ENCODE measurements around the gene HSPBAP1. TPM values are rescaled to one million over a fixed set of nuclear protein-coding genes. Genes with fewer than 3 reads are reported as not detected.

HSPBAP1 gene, protein sequence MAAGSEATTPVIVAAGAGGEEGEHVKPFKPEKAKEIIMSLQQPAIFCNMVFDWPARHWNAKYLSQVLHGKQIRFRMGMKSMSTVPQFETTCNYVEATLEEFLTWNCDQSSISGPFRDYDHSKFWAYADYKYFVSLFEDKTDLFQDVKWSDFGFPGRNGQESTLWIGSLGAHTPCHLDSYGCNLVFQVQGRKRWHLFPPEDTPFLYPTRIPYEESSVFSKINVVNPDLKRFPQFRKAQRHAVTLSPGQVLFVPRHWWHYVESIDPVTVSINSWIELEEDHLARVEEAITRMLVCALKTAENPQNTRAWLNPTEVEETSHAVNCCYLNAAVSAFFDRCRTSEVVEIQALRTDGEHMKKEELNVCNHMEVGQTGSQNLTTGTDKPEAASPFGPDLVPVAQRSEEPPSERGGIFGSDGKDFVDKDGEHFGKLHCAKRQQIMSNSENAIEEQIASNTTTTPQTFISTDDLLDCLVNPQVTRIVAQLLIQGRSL
- 2.5 TPM for total RNA-seq

DNA sequence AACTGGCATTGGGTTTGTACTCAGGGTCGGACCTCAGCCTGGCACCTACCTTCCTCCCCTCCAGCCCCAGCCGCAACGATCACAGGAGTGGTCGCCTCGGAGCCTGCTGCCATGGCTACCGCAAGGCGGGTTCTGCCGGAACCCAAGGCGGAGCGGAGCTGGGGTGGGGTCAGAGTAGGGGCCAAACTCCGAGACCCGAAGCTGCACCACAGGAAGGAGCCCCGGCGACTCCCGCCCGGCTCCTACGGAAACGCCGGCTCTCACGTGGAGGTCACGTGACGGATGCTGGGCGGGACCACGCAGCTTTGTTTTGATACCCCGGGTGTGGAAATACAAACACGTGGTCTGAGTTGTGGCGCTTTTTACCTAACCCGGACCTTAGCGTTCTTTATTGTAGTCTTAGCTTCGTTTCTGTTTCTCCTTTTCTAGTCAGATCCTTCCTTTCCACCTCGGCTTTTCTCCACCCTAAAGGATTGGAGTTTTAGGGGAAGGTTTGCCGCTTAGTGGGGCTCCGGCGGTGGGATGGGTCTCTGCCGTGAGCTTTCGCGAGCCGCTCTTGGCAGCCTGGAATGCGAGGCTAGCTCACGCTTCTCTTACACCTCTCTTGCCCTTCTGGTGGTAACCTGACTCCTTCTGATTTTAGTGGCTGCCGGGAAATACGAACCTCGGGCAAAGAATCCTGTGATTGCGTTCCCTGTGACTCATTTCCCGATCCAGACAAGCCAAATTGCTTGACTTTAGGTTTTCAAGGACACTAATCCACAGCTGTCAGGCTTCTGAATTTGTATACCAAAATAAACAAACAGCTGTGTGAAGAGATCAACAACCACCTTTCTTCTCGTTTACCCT, at the start of gene HSPBAP1:
HSPBAP1 (minus strand) TSS at position 264 of the 849 bp plus-strand sequence; CDS start at position 113, 151 bp downstream.
- peak; percentile 95 for DNase-seq (ENCODE audit: low spot score)
- ATAC-seq, result peak; percentile 69

DNA sequence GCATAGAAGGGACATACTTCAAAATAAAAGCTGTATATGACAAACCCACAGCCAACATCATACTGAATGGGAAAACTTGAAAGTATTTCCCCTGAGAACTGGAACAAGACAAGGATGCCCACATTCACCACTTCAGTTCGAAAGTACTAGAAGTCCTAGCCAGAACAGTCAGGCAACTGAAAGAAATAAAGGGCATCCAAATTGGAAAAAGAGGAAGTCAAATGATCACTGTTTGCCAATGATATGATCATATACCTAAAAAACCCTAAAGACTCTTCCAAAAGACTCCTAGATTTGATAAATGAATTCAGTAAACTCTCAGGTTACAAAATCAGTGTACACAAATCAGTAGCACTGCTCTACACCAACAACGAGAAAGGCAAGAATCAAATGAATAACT, 42.0 kb upstream of the HSPBAP1 start:
- DNase-seq (ENCODE audit: low spot score) (no peak), ATAC-seq (no peak)

DNA sequence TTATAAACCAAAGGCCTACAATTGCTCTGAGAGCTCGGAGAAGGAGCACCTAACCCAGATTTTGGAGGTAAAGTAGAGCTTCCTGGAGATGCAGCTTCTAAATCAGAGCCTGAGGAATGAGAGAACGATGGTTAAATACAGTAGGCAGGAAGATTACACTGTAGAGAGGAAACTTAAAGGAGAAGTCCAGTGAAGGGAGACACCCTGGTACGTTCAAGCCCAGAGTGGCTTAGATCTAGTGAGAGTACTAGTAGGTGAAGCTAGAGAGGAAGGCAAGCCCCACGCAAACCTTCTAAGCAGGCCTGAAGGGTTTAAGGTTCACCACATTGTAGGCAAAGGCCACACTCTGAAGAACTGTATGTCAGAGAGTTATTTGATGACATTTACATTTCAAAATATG, 34.6 kb upstream of the HSPBAP1 start:
- no peak for ATAC-seq

DNA sequence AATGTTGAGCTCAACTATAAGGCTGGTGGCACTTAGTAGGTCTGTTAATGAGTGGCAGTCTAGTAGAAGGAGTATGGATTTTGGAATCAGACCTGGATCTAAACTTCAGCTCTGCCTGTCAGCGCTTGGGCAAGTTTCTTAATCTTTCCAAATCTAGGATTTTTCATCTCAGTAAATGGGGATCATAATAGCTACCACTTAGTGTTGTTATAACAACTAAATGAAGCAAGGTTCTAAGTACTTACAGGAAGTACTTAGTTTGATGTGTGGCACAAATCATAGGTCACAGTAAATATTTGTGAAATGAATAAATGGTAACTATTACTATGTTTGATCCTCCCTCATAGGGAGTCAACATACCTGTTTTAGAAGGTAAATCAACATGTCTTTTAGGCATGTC, 32.6 kb upstream of the HSPBAP1 start:
- DNase-seq (ENCODE audit: low spot score), result no peak
- ATAC-seq, result no peak

More for the DNA sequence above, 34.6 kb upstream of the HSPBAP1 start:
- no peak for DNase-seq (ENCODE audit: low spot score)

DNA sequence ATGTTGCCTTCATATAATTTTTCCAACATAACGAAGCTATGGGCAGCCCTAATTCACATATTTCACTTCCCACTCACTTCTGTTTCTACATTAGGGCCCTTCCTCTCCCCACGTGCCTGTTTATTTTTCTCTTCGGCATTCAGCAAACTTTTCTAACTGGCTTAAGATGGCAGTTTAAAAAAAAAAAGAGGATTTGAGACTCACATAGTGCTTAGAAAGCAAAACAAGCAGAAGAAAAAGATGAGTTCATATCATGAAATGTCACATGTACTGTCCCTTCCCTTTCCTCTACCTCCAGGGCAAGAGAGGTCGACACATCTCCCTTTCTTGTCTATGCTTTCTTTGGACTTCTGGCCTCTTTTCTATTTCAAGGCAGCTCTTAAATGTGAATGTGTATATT, 31.8 kb upstream of the HSPBAP1 start:
- peak; percentile 30 for ATAC-seq
- no peak for DNase-seq (ENCODE audit: low spot score)

DNA sequence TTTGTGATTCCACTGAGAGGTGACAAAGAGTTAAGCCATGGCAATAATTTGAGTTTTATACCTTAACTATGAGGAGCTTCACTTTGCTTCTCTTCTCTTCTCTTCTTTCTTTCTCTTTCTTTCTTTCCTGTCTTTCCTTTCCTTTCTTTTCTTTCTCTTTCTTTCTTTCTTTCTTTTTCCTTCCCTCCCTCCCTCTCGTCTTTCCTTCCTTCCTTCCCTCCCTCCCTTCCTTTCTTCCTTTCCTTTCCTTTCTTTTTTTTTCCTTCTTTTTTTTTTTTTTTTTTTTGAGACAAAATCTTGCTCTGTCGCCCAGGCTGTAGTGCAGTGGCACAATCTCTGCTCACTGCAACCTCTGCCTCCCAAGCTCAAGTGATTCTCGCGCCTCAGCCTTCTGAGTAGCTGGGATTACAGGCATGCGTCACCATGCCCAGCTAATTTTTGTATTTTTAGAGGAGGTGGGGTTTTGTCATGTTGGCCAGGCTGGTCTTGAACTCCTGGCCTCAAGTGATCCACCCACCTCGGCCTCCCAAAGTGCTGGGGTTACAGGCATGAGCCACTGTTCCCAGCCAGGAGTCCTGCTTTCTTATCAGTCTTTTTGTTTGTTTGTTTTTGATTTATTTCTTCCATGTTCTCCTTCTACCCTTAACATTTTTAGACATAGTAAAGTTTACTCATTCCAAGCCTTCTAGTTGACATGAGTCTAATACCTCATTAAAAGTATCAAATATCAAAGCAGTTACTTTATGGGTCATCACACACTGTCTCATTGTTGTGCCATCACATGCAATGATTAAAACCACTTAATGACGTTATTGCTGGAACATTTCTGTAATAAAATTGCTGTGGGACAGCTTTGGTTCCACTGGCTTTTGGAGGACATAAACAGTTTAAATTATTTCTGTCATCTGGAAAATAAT, 31.1 kb upstream of the HSPBAP1 start:
- ATAC-seq, result no peak
- no peak for DNase-seq (ENCODE audit: low spot score)

DNA sequence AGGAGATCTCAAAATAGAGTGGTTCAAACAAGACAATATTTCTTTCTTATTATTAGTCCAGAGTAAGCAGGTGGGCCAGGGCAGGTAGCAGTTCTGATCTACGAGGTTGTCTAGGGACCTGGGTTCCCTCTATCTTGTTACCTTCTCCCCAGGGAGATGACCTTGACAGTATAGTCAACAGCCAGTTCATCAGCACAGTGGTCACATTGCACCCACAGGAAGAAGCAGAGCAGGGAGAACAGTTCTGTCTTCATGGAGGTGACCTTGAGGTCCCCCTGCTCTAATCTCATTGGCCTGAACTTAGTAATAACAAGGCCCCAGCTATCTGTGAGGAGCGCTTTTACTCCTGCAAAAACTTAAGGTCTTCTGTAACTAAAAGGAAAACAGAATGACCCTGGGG, 23.0 kb upstream of the HSPBAP1 start:
- DNase-seq (ENCODE audit: low spot score) (no peak), ATAC-seq (no peak)

DNA sequence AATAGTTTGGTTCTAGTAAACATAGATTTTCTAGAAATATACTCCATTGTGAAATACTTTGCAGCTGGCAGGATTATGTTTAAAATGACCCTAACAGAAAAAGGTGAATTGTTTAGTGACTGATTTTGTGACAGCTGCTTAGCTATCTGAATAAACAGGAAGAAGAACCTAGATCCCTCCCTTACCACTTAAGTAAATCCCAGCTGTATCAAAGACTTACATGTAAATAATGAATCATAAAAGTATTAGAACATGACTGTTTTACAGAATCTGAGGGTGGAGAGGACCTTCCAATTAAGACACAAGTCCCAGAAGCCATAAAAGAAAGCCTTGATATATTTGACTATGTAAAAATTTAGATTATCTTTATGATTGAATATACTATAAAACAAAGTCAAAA, 17.1 kb upstream of the HSPBAP1 start:
- no peak for ATAC-seq
- no peak for DNase-seq (ENCODE audit: low spot score)

DNA sequence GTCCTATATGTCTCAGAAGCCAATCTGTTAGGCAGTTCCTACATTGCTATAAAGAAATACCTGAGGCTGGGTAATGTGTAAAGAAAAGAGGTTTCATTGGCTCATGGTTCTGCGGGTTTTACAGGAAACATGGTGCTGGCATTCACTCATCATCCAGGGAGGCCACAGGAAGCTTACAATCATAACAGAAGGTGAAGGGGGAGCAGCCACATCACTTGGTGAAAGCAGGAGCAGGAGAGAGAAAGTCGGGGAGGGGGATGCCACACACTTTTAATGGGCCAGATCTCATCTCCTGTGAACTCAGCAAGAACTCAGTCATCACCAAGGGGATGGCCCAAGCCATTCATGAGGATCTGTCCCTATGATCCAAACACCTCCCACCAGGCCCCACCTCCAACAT, 10.3 kb upstream of the HSPBAP1 start:
- no peak for DNase-seq (ENCODE audit: low spot score)
- ATAC-seq, result no peak

DNA sequence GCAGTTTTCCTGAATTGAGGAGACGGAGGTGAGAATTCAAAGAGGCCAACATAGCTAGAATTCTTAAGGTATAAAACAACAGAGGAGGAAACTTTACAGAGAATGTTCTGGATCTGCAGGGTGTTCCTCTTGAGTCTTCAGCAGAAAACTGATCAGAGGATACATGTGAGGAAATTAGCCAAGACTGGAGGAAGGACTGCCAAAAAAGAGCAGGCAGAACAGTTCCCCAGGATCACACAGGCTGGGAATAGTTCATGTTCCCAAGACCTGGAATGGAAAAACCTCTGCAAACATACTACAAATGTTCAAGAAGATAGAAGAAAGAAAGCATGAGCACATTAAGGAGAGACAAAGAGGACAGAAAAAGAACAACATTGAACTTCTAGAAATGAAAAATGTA, 8.7 kb upstream of the HSPBAP1 start:
- ATAC-seq, result peak; percentile 27
- no peak for DNase-seq (ENCODE audit: low spot score)

DNA sequence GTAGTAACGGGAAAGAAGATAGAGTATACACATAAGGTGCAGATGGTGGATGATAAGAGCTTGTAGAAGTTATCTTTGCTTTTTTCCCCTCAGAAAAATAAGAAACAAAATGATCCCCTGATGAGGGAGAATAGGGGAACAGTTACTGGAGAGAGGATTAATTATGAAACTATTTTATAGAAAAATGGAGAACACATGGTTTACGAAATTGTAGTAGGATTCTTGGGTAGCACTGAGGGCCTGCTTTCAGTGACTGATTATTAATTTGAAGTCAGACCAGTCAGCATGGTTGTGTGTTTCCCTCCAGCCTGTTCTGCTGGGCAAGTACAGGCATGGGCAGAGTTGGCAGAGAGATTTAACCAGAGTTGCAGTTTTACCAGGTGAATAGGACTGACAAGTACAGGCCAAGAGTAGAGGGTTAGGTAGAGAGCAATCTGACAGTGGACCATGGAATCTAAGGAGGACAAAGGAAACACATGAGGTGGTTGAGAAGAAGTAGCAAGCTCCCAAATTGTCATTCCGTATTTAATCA, 7.1 kb upstream of the HSPBAP1 start:
- DNase-seq (ENCODE audit: low spot score) (no peak), ATAC-seq (no peak)

DNA sequence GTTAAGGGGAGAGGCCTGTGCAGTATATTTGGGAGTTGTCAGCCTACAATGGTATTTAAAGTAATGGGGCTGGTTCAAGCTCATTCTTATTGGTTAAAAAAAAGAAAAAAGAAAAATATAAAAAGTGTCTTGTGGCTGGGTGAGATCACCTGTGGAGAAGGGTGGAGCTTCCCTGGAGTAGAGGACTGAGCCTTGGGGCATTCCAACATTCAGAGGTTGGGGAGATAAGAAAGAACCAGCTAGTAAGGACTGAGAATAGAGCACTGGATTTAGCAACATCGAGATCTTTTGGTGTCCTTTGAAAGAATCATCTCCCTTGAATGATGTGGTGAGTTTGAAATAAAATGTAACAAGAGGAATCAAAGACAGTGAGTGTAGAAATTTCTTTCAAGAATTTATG, 6.4 kb upstream of the HSPBAP1 start:
- DNase-seq (ENCODE audit: low spot score) (no peak), ATAC-seq (no peak)

DNA sequence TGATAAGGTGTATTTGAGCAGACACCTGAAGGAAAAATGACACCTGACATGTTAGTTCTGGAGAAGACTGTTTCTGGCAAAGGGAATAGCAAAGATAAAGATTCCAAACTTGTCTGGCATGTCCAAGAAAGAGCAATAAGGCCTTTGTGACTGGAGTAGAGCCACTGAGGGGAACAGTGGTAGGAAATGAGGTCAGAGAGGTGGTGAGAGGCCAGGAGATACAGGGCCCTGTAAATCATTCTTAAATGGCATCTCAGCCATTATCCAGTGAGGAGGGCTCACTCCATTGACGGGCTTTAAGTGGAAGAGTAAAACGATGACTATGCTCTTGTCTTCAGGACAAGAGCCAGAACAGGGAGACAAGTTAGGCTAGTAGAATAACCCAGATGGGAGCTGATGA, 5.7 kb upstream of the HSPBAP1 start:
- no peak for DNase-seq (ENCODE audit: low spot score)
- no peak for ATAC-seq

DNA sequence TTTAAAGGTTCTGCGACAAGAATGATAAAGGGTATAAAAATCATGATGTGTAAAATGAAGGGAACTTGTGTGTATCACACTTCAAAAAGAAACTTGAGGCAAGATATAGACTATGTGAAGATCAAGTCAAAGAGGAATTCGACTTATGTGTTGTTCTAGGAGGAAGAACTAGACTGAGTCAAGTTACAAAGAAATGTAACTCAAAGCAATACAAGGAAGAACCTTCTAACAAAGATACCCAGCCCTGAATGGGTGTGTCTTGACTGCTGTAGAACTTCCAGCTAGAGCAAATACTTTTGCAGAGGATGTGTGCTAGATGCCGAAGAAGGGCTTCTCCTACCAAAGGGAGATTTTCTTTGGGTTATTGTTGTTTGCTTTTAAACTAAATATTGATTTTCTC, 3.7 kb upstream of the HSPBAP1 start:
- ATAC-seq (no peak), DNase-seq (ENCODE audit: low spot score) (no peak)

DNA sequence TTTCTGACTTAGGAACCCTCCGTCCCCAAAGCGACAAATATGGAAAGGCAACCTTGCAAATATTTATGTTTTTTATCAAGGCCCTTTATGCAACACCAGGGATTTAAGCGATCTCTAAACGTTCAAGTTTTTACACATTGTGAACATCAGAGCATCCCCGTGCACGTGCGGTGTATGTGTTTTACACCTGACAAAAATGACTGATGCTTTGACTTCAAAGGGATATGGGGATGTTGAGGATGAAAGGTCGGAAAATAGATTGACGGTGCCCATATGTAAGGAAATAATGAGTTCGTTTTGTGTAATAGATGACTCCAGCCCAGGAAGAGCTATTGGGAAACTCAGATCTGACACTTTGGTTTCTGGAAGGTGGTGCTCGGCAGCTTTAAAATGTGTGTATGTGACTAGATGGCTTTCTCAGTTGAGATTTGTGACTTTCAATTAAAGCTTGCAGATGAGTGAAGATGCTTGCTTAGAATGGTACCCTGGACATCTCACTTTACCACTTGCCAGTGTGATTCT, 2.1 kb upstream of the HSPBAP1 start:
- DNase-seq (ENCODE audit: low spot score) (no peak), ATAC-seq (no peak)

DNA sequence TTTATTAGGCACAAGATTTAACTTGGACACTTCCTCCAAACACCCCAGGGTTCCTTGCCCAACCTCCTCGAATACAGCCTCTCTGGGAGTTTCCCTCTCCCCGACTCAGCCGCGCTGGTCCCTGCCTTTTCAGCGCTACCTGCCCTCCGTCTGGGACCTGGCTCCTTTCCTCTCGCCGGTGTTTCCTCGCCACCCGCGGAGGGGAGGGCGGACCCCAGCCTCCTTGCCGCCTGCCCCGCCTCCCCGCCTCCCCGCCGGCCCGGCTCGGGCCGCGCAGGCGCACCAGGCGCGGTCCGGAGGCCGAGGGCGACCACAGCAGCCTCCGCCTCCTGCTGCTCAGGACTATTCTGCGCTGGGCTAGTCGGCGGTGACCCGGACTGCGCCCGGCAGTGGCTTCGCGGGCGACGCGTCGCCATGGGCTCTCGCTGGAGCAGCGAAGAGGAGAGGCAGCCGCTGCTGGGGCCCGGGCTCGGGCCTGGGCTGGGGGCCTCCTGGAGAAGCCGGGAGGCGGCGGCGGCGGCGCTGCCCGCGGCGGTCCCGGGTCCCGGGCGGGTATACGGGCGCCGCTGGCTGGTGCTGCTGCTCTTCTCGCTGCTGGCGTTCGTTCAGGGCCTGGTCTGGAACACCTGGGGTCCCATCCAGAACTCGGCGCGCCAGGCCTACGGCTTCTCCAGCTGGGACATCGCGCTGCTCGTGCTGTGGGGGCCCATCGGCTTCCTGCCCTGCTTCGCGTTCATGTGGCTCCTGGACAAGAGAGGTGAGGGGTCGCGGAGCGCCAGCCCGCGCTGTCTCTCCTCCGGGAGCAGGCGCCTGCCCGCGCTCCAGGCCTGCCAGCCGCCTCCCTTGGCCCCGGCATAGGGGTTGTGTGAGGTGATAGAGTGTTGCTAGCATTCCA, 1.4 kb upstream of the HSPBAP1 start, which contains the start of gene SLC49A4:
SLC49A4 (plus strand) TSS at position 291 of the 895 bp plus-strand sequence; CDS start at position 415, 124 bp downstream.
- peak; percentile 87 for DNase-seq (ENCODE audit: low spot score)
- ATAC-seq, result peak; percentile 90

DNA sequence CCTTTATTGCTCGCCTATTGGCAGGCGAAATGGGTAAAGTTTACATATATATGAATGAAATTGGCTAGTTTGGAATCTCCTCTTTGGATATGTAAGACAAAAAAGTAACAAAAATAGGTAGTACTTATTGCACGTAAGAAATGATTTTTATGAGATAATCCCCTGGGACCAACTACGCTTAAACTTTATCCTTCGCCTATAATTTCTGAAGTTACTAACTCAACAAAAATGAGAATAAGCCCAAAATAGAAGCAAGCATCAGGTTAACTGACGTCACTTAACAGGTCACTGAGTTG, 800 bp upstream of the HSPBAP1 start:
- ATAC-seq (no peak), DNase-seq (ENCODE audit: low spot score) (no peak)

DNA sequence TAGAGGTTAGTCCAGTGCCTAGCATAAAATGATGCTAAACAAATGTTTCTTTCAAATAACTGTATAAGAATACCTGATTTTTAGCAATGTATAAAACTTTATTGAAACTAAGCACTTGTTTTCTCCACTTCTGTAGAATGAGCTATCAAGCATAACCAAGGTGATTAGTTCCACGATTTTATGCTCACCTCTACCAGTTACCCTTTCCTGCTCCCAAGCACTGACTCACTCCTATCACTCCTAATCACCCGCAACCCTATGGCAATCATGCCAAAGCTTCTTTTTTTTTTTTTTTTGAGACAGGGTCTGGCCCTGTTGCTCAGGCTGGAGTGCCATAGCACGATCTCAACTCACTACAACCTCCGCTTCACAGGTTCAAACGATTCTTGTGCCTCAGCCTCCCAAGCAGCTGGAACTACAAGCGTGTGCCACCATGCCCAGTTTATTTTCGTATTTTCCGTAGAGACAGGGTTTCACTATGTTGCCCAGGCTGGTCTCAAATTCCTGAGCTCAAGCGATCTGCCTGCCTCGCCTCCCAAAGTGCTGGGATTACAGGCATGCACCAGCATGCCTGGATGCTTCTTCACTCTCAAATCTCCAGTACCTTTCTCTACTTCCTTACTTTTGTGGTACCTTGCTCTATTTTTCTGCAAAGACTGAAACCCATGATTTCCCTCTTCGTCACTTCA, 3.9 kb downstream of the HSPBAP1 start:
- DNase-seq (ENCODE audit: low spot score) (no peak), ATAC-seq (no peak)

DNA sequence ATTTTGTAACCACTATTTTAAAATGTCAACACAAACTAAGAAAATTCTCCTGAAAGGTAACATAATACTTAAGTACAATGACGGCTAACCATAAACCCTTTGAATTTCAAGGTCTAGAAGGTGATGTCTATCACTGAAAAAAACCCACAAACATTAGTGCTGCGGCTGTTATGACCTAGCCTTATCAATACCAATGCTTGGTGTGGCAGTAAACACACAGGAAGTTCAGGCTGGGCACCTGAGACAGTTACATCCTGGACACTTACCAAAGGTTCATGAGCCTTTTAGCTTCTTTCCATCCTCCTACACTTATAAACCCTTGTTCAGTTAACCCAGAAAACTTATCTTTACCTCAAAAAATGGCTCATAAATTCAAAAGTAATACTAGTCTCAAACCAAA, 5.8 kb downstream of the HSPBAP1 start:
- DNase-seq (ENCODE audit: low spot score) (no peak), ATAC-seq (no peak)
